Measurements from ENCODE around the gene RAD51B.
"Not testable (repeated sequence)": the region's sequence is repeated elsewhere in the genome, so short reads cannot be mapped to it uniquely, and the experiment has no call there.

The RAD51B gene

DNA sequence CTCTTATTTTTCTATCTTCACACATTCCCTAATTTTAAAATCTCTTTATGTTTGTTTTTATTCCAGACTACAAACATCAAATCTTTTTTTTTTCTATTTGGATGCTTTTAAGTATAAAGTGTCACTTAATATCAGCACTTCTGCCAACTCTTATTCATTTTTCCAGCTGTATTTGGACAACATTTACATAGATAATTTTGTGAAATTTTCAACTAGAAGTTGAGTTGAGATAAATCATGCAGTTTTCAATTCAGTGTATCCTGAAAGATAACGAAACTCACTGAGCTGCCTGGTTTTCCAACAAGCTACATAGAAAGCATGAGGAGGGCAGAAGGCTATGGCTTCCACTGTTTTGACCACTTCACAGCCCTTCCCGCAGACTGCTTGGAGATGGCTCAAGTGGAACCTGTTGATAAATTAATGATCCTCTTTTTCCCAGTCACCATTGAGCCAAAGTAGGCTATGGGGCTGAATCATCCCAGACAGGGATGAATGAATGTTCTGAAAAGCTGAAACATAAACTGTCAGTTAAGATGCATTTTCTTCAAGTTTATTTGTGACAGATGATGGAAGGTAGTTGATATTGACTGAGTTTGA is 213.9 kb downstream of the RAD51B start:
- DNase-seq, result no peak

DNA sequence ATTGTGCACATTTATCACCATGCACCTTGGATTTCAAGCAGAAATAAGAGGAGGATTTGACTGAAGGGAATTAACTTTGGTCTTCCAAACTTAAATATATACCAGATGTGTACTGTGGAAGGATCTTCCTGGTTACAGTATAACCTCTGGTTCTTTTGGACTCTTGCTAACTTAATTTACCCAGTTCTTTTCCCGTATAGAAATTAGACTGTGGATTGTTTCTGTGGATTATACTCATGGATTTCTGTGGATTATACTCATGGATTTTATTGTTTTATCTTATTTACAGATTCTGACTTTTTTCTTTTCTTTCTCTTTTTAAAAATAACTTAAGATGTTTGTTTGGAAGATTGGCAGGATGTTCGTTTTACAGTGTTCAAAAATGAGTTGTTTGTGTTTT is 215.3 kb downstream of the RAD51B start:
- DNase-seq, result no peak

DNA sequence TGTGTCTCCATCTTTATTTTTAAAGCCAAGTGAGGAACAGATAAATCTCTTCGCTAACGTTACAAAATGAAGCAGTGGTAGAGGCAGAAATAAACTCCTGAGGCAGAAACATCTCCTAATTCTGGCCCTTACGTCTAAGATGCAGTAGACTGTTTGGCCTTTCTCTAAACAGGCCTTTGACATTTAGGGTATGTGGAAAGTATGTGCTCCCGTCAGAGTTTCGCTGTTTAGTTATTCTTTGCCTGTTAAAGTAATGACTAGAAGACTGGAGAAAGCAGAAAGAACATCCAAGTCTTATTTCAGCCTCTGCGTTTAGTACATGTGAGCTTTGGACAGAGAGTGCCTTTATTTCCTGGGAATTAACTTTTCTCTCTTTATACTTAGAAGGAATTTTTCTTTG is 216.6 kb downstream of the RAD51B start:
- no peak for DNase-seq

DNA sequence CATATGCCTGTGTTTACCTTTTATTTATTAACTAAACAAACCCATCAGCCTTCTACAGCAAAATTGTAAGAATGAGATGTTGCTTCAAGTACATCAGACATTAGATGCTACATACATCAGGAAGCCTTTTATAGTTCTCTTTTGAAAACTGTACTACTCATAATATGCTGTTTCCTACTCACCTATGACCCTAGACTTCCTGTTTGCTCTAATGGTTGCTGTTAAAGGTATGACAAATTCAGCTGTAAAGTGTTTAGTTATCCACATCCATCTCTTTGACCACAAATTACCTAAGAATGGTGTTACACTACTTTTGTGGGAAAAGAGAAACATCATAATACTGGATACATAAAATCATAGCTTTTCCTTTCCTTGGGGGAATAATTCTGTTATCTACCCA is 220.0 kb downstream of the RAD51B start:
- DNase-seq, result no peak

DNA sequence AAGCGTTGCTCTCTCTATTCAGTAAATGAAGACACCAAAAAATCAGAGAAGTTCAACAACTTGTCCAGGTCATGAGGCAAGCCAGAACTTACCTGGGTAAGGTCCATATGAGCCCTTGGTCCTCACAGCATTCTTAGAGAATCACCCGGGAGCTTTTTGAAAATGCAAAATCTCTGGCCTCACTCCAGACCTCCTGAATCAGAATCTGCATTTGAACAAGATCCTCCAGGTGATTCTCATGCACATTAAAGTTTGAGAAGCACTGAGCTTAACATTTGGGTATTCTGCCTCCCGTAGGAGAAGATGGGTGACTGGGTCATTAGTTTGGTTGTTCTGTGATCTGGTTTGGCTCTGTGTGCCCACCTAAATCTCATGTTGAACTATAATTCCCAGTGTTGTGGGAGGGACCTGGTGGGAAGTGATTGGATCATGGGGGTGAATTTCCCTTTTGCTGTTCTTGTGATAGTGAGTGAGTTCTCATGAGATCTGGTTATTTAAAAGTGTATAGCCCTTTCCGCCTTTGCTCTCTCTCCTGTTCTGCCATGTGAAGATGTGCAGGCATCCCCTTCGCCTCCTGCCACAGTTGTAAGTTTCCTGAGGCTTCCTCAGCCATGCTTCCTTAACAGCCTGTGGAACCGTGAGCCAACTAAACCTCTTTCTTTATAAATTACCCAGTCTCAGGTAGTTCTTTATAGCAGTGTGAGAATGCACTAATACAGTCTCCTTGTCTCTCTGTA is 221.2 kb downstream of the RAD51B start:
- DNase-seq, result no peak

DNA sequence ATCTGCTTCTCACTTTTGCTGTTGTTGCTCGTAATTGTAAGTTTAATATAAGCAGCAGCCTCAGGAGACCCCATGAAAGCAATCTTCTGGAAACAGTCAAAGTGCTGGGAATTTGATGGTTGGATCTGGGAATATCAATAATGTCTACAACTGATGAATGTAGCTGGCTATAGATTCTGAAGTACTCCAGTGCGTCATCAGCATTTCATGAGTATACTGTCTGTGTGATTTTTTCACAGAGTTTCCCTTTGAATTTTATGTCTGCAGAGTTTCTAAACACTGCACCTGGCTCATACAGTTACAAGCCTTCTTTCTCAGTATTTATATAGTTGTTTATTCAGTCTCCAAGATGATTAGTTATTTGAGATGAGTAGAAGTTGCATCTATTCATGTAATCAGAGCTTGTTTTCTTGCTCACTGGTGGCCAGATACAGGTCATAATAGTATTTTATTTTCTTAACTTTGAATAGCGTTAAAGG is 222.3 kb downstream of the RAD51B start:
- DNase-seq, result no peak

DNA sequence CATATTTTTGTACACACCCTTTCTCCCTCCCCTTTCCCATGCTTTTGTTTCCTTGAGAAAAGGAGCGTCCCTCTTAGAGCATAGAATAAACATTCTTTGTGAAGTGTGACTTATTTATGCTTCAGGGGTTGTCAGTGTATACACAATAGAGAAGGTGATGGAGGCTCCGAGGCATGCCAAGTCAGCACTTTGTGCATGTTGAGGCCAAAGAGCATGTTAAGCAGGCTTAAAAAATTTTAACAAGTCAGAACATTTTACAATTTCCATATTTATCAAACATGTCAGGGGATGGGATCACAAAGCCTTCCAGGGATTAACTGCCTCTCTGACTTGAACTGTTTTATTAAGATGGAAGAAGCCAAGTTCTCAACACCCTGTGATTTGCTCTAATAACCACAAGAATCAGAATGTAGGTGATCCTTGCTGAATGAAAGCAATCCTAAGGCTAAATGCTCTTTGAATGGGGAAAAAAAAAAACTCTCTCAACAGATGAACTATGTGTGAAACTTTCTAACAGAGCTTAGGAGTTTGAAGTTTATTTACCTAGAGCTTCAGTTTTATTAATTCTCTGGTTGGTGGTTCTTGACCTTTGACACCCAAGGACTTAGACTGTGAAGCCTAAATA is 223.1 kb downstream of the RAD51B start:
- no peak for DNase-seq

DNA sequence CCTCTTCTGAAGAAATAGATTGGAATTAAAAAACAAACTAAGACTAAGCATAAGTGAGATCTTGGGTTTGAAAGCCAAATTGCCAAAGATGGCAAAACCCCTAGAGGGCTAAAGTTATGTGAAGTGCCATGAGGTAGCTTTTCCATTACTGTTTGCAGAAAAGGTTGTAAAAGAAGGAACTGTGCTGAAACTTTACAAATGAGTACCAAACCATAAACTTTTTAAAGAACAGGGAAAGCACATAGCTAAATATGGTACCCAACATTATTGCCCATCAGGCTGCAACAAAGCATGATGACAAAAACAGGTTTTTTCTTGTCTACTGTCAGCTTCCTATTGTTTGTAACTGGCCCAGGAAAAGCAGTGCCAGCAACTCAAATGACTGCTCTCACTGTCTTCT is 224.2 kb downstream of the RAD51B start:
- no peak for DNase-seq

DNA sequence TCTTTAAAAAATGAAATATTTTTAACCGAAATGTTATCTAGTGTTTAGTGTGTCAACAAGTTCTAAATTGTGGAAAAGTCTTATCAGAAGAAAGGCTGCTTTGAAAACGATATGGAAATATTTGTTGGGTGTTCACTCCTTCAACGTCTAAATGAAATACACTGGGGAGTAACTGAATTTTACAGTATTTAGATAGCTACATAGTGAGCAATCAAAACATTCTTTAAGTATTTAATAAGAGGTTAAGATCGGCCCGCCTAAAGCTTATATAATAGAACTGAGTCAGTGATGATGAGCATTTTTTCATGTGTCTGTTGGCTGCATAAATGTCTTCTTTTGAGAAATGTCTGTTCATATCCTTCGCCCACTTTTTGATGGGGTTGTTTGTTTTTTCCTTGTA is 228.3 kb downstream of the RAD51B start:
- no peak for DNase-seq

DNA sequence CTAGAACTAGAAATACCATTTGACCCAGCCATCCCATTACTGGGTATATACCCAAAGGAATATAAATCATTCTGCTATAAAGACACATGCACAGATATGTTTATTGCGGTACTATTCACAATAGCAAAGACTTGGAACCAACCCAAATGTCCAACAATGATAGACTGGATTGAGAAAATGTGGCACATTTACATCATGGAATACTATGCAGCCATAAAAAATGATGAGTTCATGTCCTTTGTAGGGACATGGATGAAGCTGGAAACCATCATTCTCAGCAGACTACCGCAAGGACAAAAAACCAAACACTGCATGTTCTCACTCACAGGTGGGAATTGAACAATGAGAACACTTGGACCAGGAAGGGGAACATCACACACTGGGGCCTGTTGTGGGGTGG is 229.2 kb downstream of the RAD51B start:
- DNase-seq, result not testable (repeated sequence)

DNA sequence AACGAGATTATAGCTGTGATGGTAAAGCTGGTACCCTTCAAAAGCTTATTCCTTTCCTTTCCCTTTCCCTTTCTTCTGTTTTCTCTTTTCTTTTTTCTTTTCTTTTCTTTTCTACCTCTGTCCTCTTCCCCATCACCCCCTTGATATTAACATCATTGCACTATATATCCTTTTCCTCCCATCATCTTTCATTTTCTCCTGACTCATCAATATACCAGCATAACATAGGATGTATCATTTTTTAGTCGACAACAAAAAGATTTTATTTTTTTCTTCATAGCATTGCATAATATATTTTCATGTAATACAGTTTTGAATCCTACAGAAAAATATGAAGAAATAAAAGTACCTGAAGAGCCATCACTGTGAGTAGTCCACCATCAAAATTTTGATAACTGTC is 230.6 kb downstream of the RAD51B start:
- DNase-seq, result no peak

DNA sequence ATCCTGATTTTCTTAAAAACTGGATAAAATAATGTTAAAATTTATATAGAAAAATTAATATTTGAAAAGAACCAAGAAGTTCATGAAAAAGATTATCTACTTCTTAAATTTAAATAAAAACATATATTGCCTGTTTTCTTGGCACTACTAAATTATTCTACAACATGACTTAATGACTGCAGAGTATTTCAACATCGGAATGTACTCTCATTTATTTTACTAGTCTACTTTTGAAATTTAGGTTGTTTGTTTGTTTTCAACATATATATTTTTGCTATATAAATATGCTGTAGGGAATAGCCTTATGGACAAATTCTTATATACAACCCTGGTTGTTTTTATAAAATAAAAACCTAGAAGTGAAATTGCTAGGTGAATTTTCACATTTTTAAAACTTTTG is 231.6 kb downstream of the RAD51B start:
- DNase-seq, result no peak

DNA sequence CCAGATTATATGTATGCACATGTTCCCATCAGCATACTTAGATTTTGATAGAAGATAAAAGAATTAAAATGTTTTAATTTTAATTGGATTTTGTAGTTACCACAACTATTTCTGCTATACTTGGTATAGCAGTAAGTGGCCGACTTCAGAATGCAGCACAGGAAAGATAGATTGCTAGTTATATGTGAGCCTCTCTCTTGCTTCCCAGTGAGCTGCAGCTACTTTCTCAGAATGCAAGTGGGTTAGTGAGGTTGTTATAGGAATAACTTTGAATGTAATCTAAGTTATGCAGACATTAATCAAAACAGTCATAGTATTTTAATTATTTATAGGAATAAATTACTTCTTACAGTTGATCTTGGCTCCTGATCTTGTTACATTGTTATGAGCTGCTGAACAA is 240.6 kb downstream of the RAD51B start:
- DNase-seq, result no peak

DNA sequence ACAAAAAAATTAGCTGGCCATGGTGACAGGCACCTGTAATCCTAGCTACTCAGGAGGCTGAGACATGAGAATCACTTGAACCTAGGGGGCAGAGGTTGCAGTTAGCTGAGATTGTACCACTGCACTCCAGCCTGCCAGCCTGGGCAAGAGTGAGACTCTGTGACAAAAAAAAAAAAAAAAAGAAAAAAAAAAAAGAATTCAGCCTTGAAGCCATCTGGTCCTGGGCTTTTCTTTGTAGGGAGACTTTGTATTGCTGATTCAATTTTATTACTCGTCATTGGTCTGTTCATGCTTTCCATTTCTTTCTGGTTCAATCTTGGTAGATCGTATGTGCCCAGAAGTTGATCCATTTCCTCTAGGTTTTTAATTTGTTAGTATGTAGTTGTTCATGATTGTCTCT is 243.1 kb downstream of the RAD51B start:
- no peak for DNase-seq

DNA sequence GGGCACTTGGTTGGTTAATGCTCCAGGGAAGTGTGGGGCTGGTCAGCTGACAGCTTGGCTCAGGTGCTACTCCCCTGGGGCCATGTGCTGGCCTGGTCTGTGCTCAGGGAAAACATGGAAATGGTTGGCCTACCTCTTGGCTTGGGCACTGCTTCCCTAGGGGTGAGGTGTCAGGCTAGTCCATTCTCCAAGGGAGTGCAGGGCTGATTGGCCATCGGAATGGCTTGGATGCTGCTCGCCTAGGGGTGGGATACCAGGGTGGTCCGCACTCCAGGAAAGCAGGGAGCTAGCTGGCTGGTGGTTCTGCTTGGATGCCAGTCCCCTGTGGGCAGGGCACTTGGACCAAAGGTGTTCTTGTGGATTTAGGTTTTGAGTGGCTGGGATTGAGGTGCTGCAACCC is 245.7 kb downstream of the RAD51B start:
- DNase-seq, result no peak

DNA sequence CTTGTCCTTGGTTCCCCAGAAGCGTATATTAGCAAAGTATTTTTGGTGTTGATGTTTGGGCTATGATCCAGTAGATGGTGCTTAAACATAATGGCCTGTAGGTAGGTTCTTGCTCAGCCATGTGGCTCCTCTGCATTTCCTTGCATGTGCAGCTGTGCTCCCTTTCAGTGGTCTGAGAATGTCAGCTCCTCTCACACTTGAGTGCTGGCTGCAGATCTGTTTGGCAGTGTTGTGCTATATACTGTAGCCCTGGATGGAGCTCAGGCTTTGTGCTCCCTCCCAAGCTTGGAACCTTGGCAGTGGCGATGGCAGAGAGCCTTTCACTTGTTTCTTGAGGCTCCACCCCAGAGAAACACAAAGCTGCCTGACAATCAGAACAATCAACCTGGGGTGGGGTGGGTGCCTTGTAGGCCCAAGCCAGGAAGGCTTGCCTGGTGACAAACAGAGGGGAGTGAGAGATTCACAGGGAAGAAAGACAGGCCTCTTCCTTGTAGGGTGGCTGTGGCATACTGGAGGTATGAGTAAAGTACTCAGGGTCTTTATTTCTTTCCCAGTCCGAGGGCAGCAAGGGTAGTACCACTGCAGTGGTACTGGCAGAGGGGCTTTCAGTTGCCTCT is 255.3 kb downstream of the RAD51B start:
- DNase-seq, result no peak

DNA sequence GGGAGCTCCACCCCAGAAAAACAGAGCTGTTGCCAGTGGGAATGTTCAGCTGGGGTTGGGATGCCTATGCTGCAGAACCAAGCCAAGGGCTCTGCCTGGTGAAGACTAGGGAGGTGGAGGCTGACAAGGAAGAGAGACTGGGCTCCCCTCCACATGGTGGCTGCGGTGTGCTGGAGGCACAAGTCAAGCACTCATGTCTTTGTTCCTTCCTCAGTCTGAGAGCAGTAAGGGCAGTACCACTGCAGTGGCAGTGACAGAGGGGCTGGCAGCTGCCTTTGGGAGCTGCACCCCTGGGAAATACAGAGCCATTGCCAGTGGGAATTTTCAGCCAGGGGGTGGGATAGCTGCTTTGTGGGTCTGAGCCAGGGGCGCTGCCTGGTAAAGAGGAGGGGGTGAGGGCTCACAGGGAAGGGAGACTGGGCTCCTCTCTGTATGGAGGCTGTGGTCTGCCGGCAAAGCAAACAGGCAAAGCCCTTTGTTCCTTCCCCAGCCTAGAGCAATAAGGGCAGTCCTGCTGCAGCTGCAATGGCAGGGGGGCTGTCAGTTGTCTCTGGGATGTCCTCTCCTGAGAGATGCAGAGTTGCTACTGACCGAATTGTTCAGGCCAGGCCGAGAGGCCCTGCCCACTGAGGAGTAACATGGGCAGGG is 255.9 kb downstream of the RAD51B start:
- no peak for DNase-seq

DNA sequence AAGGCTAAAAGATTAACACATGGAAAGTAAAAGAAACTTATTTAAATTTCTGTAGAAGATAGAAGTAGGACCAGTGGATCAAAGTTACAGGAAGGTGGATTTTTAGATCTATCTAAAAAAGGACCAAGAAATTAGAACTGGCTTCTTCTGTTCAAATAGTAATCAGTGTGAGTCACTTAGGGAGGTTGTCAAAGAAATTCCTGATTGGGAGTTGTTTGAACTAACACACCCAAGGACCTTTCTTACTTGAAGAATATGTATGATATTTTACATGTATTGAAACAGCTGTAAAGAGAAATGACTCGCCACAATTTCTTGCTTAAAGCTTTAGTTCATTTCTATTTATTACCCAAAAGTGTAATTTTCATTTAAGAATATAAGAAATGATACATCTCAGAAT is 256.9 kb downstream of the RAD51B start:
- no peak for DNase-seq

DNA sequence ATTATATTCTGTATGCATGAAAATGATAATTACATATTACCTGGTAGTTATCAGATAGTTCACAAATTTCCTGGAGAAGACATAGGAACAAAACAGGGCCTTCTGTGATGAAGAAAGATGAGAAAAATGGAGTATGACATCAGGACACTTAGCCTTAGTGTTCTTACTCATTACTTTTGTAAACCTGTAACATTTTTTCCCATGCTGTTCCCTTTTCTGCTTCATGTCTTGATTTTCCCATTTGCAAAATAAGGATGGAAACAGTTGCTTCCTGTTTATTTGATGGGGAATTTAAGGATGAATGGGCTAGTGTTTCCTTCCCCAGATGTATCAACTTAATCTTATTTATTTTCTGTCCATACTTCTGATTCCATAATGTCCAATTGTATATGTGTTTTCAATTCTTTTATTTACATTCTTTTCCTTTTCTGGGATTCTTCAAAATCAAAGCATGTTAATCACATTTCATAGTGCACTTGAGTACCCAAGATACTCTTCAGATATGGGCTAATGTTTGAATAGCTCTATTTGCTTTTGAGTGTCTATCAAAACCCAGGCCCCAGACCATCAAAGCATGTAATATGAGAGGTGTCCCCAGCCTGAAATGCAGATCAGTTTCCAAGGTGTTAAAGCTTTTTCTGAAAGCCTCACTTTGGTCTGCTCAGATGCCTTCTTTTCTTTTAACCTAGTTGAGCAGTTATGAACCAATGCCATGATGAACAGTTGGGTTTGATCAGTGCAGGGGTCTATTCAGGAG is 260.5 kb downstream of the RAD51B start:
- no peak for DNase-seq

DNA sequence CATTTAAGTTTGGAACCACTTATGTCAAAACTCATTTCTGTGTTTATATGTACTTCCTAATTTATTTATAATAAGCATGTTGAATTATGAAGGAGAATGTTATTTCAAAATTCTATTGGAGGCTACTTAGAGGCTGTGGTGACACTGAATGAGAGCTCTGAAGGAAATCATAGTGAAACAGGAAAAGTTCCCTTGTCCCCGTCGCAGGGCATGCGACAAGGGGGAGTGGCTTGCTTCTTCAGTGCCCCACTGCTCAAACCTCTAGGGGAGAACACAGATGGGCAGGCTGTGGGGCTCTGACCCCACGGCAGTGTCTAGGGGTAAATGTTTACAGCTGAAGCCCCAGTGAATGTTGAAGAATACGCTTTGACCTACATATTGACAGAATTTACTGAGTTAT is 261.9 kb downstream of the RAD51B start:
- no peak for DNase-seq

DNA sequence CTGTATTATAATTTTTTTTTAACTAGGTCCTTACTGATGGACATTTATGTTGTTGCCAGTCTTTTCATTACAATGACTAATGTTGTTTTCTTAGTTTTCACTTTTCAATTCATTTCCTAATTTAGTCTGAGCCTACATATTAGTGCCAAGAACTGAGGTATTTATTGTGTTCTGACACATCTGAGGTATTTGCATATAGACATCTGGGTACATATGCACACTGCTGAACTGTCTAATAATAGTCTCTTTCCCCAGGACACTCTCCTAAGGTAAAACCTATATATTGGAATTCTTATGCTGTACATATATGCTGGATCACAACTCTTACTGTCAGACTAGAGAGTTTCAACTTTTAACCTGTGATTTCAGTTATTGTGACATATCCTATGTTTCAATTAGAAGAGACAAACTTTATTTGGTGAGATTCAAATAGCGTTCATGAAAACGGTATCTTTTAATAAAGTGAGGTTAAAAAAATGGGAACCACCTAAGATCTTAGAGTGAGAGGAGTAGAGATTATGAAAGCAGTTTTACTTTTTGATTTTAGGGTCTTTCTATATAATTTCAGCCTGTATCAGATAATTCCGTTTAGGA is 263.2 kb downstream of the RAD51B start:
- no peak for DNase-seq

DNA sequence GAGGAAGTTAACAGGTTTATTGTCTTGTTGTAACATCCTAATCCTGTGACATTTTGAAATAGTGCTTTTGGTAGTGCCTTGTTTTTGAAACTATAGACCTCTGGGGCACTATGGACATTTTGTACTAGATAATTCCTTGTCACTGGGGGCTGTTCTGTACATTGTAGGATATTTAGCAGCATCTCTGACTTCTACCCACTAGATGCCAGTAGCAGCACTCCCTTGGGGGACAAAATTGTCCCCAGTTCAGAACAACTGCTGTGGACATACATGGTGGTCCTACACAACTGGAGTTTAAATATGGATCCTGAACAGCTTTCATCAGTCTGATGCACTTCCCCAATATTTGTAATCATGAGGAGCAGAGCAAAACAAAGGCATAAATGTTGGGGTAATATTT is 264.7 kb downstream of the RAD51B start:
- no peak for DNase-seq

All from DMS 273 treated with DMSO at 0.1 percent for 48 hours (cell line).